PFSK-1 (cell line): ENCODE data around the gene NAP1L1.

ENCODE experiments used
- POLR2AphosphoS5 ChIP-seq: IDR thresholded peaks from 2 replicates; pipeline ENCODE4 v1.6.1; 2012; ENCODE audit warnings: low read depth, mild to moderate bottlenecking, control low read depth, low read length, moderate library complexity
- REST ChIP-seq, 2 experiments: IDR thresholded peaks; 2 replicates each; pipeline versions ENCODE4 v1.6.1 to v1.8.0; 2011 to 2012; ENCODE audit warnings: low read depth in 2 of 2, low read length in 2 of 2, control low read depth in 1 of 2, inconsistent platforms in 1 of 2, mild to moderate bottlenecking in 1 of 2, moderate library complexity in 1 of 2; ENCODE audit not compliant: insufficient read depth in 1 of 2

DNA sequence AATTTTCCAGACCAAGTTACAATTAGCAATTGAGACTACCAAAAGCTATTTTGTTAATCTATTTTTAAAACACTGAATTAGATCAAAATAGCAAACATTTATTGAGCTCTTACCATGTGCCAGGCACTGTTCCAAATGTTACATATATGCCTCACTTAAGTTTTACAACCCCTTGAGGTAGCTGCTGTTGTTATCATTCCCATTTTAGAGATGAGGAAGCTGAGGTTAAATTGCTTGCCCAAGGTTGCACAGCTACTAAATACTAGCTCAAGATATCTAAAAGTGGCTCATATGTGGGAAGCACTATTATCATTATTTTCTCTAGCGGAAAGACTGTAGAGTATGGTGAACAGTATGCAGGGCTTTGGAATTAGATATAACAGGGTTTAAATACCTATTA is 19.5 kb upstream of the NAP1L1 start:
- TF ChIP-seq REST (IDR thresholded peaks at IDR 0.05; ENCODE audit: insufficient read depth in 1 of 2, low read depth in 2 of 2, low read length in 2 of 2) (no peak), POLR2AphosphoS5 (no peak)
